HT1080 (cell line): ENCODE data around the gene CAMK1G. TPM values are rescaled to one million over a fixed set of nuclear protein-coding genes. Genes with fewer than 3 reads are reported as not detected.
A peak's percentile ranks its signal among the peaks of the same experiment; 100 is the strongest.

Experiments
- DNase-seq: peaks from one replicate; pipeline ENCODE4 v3.0.0-alpha.2; 2015; ENCODE audit warnings: low read depth
- total RNA-seq: library from RNA; depleted of rRNA; stranded (reverse); fragments of >200 nt; shearing (Covaris generic); gene quantifications from 2 replicates; pipeline ENCODE4 v1.2.3, GENCODE V29; 2014

Gene CAMK1G
- total RNA-seq, 1 experiment from 2014 or later = not detected

GRCh38 chr1:209564849-209565248 is 18.7 kb upstream of the CAMK1G start:
- no peak for DNase-seq

- DNase-seq = peak; percentile 81
Measured at GRCh38 chr1:209565759-209566678, 17.5 kb upstream of the CAMK1G start.

GRCh38 chr1:209567698-209568175 is 15.8 kb upstream of the CAMK1G start:
- peak; percentile 66 for DNase-seq

- DNase-seq = peak; percentile 67
Measured at GRCh38 chr1:209569455-209570207, 13.9 kb upstream of the CAMK1G start.

- DNase-seq = no peak
Measured at GRCh38 chr1:209570743-209571142, 12.8 kb upstream of the CAMK1G start.

GRCh38 chr1:209576392-209577197 is 6.9 kb upstream of the CAMK1G start:
- peak; percentile 88 for DNase-seq

- DNase-seq = peak; percentile 92
Measured at GRCh38 chr1:209577346-209577745, 6.2 kb upstream of the CAMK1G start.

GRCh38 chr1:209580577-209580976 is 2.9 kb upstream of the CAMK1G start:
- DNase-seq = no peak

- DNase-seq = no peak
Measured at GRCh38 chr1:209584231-209584672, 738 bp downstream of the CAMK1G start.

- no peak for DNase-seq
Measured at GRCh38 chr1:209585197-209585596, 1.7 kb downstream of the CAMK1G start.

GRCh38 chr1:209585672-209586071 is 2.2 kb downstream of the CAMK1G start:
- no peak for DNase-seq

- no peak for DNase-seq
Measured at GRCh38 chr1:209586221-209586740, 2.8 kb downstream of the CAMK1G start.

- DNase-seq = peak; percentile 81
Measured at GRCh38 chr1:209587789-209588188, 4.3 kb downstream of the CAMK1G start.

- no peak for DNase-seq
Measured at GRCh38 chr1:209589440-209589839, 5.9 kb downstream of the CAMK1G start.

GRCh38 chr1:209589863-209590262 is 6.3 kb downstream of the CAMK1G start:
- no peak for DNase-seq

- DNase-seq = no peak
Measured at GRCh38 chr1:209590405-209590804, 6.9 kb downstream of the CAMK1G start.

GRCh38 chr1:209593747-209594146 is 10.2 kb downstream of the CAMK1G start:
- no peak for DNase-seq

GRCh38 chr1:209594440-209594839 is 10.9 kb downstream of the CAMK1G start:
- DNase-seq = no peak

GRCh38 chr1:209595028-209595427 is 11.5 kb downstream of the CAMK1G start:
- no peak for DNase-seq

- DNase-seq = no peak
Measured at GRCh38 chr1:209595599-209596285, 12.2 kb downstream of the CAMK1G start.
